Measurements from ENCODE around the gene TMEM88.

The TMEM88 gene

DNA sequence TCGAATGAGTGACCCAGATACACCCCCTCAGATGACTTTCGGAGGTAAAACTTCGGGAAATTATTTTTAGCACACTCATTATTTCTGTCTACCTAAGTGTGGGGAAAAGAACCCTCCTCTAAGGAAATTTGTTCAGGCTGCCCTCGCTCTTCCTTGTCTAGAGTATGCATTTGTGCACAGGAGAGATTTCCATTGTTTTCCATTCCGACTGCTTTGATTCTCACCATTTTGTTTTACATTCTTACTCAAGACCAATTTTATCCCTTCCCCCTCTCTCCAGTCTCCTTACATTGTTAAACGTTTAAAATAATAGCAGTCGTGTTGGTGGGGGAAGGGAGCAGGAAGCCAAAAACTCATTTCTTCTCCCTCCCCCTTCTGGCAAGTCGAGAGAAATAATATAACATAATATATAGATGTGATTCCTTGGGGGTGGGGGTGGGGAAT, 32.2 kb downstream of the TMEM88 start:
- DNase-seq: no peak

DNA sequence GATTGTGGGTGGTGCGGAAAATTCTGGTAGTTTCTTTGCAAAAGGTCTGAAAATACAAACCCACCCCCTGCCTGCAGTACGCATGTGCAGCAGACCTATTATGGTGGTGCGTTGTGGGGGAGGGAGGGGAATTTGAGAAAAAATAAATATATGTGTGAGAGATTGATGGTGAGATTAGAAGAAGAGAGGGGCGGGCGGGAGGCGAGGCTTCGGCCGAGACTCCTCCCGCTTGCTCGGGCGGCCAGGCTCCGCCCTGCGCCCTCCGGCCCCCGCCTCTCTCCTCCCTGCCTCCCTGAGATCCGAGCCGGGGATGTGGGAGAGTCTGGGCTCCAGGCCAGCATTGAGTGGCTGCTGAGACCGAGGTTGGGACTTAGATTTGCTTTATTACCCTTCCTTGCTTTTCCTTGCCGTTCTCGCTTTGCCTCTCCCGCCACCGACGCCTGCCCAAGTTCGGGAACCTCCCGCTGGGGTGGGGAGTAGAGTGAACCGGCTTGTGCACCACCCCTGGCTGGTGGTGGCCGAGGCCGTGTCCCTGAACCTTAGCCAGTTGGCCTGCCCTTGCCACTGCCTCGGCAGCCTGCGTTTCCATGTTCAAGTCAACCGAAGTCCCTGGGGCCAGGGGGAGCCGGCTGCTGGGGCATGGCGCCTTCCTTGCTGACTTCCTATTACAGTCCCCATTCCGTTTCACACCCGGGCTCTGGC, 32.8 kb downstream of the TMEM88 start:
- peak; percentile 69 for DNase-seq

DNA sequence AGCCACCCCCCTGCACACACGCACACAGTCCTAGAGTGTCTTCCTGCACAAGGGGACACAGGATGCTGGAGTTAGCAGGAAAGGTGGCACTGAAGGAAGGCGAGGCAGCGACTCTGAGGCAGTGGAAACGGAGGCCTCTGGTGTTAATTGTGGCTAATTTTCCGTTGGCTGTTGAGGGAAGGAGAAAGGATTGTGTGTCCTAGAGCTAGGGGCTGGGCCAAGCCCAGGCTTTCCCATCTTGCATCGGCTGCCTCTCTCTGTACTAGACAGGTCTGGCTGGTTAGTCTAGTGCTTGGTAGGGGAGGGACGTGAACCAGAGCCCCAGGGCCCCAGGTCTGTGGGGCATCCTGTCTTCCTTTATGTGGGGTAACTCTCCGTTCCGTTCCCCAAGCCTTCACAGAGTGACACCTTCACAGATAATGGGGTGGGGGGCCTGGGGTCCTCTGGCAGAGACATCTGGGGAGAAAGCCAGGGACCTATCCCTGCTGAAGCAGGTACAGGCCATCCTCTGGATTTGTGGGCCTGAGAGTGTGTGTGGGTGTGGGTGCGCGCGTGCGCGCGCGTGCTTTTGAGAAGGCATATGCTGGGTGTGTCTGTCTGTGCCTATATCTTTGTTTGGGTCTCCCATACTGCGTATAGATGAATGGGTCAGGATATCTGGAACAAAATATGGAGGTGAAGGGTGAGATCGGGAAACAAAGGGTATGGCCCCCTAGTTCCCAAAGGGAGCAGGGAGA, 33.5 kb downstream of the TMEM88 start, which contains the start of gene CHD3:
Gene CHD3, plus strand, starts transcription at position 606 of the 737 bp plus-strand sequence. CDS start 212 bp downstream, outside the sequence.
- DNase-seq: peak; percentile 55

DNA sequence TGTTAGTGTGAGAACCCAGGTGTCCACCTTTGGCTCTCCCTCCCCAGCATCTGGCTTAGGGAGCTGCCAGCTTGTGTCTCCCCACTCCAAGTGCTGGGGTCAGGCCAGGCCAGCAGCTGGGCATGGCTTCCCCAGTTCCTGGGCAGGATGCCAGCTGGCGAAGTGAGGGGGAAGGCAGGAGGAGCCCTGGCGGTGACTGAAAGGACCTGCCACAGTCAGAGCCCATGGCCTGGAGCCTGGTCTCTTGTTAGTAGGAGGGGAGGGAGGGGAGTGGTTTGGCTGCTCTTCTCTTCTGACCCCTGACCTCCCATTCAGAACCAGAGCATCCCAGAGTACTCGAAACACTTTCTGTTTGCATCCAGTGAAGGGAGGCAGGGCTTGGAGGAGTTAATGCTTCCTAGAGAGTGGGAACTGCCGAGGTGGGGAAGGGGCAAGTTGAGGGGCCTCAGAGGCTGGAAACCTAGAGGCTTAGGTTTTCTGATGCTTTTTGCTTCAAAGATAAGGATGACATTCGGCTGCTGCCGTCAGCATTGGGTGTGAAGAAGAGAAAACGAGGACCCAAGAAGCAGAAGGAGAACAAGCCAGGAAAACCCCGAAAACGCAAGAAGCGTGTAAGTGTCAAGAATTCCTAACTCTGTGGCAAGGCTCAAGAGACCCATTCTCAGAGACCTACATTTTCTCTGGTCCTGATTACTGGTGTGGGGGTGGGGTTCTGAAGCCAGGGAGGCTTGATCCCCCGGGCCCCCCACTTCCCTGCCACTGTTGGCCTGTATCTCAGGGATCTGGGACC, 34.5 kb downstream of the TMEM88 start:
- DNase-seq: no peak

DNA sequence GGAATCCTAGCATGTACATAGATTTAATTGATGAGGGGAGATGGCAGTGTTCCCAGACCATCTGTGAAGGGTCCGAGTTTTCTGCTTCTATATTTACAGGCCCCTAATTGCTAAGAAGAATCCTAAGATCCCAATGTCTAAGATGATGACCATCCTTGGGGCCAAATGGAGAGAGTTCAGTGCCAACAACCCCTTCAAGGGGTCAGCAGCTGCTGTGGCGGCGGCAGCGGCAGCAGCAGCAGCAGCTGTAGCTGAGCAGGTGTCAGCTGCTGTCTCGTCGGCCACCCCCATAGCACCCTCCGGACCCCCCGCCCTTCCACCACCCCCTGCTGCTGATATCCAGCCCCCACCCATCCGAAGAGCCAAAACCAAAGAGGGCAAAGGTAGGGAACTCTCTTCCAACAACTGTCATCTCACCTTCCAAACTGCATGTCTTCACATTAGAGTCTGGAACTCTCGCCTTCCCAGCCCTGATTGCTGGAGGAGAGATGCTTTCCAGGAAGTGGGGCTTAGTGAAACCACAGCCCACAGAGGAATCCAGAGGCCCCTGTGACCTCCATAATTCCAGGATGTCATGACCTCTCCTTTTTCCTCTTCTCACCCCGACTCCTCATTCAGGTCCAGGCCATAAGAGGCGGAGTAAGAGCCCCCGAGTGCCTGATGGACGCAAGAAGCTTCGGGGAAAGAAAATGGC, 38.5 kb downstream of the TMEM88 start:
- DNase-seq: no peak

DNA sequence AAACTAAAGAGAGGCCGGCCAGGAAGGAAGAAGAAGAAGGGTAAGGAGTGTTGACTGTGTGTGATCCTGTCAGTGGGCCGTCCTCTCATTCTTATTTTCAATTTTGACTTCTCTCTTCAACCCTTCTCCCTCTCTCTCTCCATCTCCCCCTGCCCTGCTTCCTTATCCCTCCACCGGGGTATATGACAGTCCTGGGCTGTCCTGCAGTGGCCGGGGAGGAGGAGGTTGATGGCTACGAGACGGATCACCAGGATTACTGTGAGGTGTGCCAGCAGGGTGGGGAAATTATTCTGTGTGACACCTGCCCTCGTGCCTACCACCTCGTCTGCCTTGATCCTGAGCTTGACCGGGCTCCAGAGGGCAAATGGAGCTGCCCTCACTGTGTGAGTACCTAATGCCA, 39.4 kb downstream of the TMEM88 start:
- DNase-seq: no peak

DNA sequence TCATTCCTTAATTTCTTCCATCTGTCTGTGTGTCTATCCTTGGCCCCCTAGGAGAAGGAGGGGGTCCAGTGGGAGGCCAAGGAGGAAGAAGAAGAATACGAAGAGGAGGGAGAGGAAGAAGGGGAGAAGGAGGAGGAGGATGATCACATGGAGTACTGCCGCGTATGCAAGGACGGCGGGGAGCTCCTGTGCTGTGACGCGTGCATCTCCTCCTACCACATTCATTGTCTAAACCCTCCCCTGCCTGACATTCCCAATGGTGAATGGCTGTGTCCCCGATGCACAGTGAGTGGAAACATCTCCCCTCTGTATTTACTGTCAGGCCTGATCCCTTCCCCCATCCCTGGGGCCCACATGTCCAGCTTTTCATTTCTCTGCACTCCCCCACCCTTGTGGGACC, 40.0 kb downstream of the TMEM88 start:
- DNase-seq: no peak

DNA sequence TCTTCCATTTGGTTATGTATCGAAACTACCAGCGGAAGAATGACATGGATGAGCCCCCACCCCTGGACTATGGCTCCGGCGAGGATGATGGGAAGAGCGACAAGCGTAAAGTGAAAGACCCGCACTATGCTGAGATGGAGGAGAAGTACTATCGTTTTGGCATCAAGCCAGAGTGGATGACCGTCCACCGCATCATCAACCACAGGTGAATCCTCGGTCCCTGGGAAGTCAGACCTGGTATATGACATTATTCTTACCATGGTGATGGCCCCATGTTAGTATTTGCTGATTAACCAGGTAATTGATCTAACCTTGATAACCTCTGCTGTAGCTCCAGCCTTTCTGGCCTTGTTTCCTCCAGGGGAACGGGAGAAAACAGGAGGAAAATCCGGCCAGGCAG, 42.2 kb downstream of the TMEM88 start:
- DNase-seq: no peak

DNA sequence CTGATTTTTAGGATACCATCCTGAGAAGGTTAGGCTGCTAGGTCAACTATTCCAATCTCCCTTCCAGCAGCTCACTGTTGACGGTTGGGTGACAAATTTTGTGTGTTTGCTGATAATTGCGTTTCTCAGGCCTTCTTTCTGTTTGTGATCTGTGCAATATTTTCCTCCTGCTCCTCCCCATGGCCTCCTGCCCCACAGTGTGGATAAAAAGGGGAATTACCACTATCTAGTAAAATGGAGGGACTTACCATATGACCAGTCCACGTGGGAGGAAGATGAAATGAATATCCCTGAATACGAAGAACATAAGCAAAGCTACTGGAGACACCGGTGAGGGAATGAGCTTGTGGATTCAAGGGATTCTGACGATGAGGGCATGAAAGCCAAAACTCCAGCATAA, 42.9 kb downstream of the TMEM88 start:
- no peak for DNase-seq

DNA sequence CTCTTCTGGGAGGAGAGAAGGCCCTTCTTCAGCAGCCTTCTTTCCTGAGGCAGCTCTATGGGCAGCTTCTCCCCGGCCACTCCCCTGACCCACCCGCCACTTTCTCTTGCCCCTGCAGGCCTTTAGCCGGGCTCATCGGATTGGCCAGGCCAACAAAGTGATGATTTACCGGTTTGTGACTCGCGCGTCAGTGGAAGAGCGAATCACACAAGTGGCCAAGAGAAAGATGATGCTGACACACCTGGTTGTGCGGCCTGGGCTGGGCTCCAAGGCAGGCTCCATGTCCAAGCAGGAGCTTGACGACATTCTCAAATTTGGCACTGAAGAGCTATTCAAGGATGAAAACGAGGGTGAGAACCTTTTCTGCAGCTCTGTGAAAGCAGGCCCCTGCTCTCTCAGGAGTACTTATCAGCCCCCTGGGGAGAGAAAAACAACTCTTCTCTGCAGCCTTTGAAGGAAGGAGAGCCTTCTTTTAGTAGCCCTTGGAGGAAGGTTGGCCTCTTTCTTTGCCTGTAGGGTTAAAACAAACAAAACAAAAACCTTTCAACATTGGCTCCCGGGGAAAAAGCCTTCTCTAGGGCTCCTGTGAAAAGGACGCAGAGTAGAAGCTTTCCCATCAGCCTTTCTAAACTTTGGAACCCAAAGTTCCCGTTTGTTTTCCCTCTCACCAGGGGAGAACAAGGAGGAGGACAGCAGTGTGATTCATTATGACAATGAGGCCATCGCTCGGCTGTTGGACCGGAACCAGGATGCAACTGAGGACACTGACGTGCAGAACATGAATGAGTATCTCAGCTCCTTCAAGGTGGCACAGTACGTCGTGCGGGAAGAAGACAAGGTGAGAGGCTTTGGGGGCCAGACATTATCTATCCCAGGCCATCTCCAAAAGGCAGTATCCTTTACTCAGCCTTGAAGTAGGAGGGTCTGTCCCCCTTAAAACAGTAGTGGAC, 48.6 kb downstream of the TMEM88 start:
- no peak for DNase-seq

Measured in activated CD4-positive, CD25-positive, alpha-beta regulatory T cell treated with anti-CD3 and anti-CD28 coated beads, Interleukin-2, amount 50 U/mL, for 72 hours (primary cell).